Stimulated activated CD4-positive, alpha-beta T cell treated with anti-CD3 and anti-CD28 coated beads, Interleukin-12 subunit alpha, Interleukin-12 subunit beta, amount 100 ng/mL, for 24 hours (primary cell): Measurements from ENCODE around the gene HES3.

Source experiments
- DNase-seq, 2 experiments: peaks; one replicate each; pipeline ENCODE4 v3.0.0-alpha.2; 2020; ENCODE audit warnings: low read depth in 2 of 2

Gene HES3

GRCh38 chr1:6279613-6280383 is 35.8 kb downstream of the HES3 start:
- no peak for DNase-seq

DNA sequence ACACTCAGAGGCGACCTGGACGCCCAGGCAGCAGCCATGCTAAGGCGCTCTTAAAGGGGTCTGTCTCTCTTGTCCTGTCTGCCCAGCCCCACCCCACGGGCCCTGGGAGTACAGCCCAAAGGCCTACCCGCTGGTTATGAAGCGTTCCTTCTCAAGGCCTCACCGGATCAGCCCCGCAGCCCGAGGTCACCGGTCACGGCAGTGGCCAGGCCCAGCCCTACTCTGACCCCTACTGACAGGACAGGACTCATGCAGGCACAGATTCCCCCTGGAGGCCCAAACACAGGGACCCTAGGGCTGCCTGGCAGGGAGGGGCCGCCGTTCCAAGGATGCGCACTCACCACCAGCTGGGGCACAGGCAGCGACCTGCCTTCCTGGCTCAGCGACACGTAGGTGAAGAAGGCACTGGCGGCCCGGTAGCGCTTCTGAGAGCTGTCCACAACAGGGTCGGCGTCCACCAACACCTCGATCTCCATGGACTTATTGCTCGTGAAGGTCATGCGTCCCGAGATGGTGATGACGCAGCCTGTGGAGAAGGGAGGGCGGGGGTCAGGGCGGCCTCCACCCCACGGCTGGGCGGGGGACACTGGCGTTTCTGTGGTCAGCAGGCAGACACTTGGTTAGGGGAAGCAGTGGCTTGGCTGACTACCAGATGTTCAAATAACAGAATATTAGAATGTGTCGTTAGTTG is 36.9 kb downstream of the HES3 start:
- DNase-seq, result no peak

- no peak for DNase-seq
These were observed 37.8 kb downstream of the HES3 start for GRCh38 chr1:6281511-6282402.

- DNase-seq, result no peak
These were observed 38.7 kb downstream of the HES3 start for GRCh38 chr1:6282577-6283270.

DNA sequence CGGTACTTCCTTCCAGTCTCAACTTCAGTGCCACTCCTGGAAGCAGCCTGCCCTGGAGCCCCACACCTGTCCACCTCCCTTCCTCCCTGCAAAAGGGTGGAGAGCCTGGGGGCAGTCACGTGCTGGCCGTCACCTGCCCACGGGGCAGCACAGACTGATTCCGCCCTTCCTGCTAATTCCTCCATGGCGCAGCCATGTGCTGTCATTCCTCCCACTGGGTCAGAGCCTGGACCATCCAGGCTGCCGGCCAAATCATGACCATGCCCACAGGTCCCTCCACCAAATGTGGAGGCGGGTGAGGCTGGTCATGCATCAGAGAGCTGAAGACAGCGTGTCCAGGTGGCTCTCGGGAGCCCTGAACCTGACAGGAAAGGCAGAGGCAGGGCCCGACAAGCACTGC is 41.4 kb downstream of the HES3 start:
- DNase-seq, result no peak

DNA sequence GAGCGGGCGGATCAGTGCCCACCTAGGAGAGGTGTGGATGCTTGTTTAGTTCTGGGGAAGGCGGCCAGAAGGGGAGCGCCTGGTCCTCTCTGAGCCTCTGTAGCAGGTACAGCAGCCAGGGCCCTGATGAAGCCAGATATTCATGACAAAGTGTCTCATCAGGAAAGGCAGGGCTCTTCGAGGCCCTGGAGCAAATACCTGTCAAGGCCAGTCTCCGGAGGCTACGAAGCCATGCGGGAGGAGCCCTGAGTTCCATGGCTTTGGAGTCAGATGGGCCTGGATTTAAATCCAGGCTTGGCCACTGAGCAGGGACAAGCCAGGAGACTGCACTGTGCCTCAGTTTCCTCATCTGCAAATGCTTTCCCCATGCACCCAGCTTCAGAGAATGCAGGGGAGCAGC is 42.3 kb downstream of the HES3 start:
- DNase-seq, result no peak

DNA sequence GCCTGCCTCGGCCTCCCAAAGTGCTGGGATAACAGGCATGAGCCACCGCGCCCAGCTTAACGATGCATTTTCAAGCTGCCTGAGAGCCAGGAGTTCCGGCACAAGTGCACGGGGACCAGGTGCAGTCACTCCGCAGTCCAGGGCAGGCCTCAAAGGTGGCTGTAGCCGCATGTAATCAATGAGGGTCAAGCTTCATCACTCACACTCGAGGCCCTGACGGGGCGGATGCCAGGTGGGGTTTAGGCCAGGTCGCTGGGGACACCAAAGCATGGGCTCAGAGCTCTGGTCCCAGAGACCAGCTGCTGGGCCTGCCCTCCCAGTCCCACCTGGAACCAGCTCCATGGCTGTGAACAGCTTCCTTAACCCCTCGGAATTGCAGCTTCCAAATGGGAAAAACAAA is 43.0 kb downstream of the HES3 start:
- no peak for DNase-seq

DNA sequence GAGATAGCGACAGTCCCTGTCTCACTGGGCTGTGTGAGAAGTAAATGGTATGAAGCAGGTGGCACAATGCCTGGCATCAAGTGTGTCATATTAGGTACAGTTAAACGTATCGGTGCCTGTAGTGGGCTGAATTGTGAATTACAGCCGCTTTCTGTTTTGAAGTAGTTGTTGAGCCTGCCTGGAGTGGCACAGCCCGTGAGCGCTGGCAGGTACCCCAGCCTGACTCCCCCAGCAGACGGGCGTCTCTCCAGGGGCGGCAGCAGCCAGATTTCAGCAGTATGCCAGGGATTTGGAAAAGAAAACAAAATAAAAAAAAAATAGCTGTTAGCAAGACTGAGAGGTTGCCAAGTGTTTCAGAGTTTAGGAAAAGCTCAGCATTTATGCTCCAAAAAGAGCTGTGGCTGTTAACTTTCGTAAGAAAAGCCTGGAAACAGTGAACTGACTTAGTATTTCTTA is 43.5 kb downstream of the HES3 start:
- no peak for DNase-seq

GRCh38 chr1:6288026-6288425 is 44.0 kb downstream of the HES3 start:
- DNase-seq, result no peak

DNA sequence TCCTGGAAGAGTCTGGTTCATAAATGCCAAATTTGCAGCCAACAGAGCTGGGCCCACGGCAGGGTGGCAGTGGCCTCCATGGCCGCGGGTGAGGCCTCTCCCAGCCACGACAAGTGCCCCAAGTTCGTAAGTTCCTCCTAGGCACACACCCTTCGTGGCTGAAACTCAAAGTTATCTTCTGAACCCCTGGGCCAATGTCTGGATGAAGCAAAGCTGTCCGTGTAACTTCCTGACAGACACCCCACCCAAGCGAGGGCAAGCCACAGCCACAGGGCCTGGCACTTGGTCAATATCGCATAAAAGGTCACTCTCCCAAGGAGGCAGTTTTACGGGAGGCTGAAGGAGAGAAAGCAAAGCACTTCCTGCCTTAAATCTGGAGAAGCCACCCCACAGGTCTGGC is 44.7 kb downstream of the HES3 start:
- no peak for DNase-seq

- no peak for DNase-seq
These were observed 48.1 kb downstream of the HES3 start for GRCh38 chr1:6292102-6292501.

- no peak for DNase-seq
These were observed 50.3 kb downstream of the HES3 start for GRCh38 chr1:6294080-6294889.

DNA sequence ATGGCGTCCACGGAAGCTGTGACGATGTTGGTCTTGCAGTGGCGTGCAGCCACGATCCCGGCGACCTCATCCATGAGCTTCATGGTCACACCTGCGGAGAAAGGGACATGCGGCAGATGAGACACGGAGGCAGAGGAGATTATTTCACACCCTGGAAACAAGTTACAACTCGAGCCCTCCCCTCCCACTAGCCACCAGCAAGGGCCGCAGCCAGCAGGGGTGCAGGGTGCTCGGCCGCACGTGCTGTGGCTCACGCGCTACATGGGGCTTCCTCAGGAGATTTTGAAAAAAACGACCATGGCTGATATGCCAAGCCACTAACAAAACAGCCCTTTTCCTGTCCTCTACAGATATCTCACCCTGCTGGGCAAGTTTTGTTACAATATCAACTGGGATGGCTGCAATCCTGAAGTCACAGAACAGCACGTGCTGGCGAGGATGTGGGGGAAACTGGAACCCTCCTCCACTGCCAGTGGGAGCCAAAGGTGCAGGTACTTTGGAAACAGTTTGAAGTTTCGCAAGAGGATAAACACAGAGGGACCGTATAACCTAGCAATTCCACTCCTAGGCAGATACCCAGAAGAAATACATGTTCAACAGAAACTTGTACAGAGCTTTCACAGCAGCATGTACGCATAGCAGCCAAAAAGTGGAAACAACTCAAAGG is 51.0 kb downstream of the HES3 start:
- no peak for DNase-seq
